K562 treated with DMSO at 1 percent for 48 hours (cell line): ENCODE data around the gene ANOS1. TPM values are rescaled to one million over a fixed set of nuclear protein-coding genes. Genes with fewer than 3 reads are reported as not detected.

Source experiments
- total RNA-seq: library from RNA; unstranded; fragments of 300-600 nt; gene quantifications from 2 replicates; pipeline ENCODE4 v1.2.3, GENCODE V29; 2022; ENCODE audit warnings: low replicate concordance; ENCODE audit errors: extremely low read depth

ANOS1 gene
- not detected in 2 replicates for total RNA-seq

DNA sequence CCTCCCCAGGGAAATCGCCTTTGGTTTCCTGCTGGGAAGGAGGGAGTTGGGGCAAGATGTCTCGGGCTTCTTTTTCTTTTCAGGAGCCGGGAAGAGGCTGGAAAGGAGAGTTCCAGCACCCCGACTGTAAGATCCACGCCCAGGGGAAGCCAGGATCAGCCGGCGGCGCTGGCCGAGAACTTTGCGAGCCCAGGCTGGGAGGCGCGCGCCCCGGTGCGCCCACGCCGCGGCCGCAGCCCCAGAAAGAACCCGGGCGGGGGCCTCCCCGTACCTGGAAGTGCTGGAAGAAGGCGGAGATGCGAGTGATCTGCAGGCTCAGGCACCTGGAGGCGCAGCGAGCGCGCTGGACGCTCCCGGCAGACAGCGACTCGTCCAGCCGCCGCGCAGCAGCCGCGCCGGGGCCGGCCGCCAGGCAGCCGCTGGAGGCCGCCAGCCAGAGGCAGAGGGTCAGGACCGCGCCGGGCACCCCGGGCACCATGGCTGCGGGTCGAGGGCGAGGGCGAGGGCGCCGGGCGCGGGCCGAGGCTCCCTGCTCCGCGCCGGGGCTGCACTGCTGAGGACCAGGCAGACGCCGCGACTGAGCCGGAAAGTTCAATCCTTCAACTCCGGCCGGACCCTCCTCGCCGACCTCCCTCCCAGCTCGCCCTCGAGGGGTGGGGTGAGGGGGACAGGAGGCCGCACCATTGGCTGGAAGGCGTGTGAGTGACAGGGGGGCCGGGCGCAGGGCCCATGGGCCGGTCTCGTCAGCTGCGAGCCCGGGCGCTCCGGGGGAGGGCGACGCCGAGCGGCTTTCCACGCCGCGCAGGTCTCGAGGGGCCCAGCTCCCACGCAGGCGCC, at the start of gene ANOS1:
Gene ANOS1 (minus strand): TSS at position 579 of the 837 bp plus-strand sequence. CDS start 101 bp downstream, at position 478.

Other genes with a start within 250 kb of the ANOS1 start
- not detected in 2 replicates for gene FAM9A, start 69.2 kb upstream of the ANOS1 start, total RNA-seq